NCI-H69 (cell line): Measurements from ENCODE around the gene GFY.

Experiments used
- DNase-seq: peaks from one replicate; lab custom pipeline; 2025; lab: John Stamatoyannopoulos, UW

The GFY gene

GRCh38 chr19:49428547-49429451, 3.6 kb downstream of the GFY start:
- no peak for DNase-seq

- peak; percentile 43 for DNase-seq
Observed at GRCh38 chr19:49430172-49430677, 5.0 kb downstream of the GFY start.

DNA sequence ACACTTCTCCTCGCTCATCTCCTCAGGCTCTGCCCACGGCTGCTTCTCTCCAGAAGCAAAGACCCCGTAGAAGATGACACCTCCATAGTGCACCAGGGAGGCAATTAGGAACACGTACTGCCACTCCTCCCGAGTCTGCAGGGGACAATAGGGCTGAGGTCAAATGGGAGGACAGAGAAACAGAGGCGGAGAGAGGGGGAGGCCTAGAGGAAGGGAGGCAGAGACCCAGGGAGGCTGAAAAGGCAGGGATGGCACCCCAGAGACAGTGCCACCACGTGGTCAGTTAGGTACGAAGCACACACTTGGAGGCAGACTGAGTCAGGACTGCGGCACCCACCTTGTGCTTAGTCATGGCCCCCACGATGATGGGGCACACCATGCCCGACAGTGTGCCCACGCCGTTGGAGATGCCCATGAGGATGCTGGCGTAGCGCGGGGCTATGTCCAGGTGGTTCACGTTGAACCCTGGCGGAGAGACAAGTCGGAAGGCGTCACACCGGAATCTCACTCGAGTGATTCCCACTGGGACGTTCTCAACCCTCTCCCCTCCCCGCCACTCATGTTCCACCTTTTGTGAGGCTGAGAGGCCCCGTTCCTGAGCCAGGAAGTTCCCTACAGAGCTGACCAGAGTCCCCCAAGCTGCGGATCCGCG, 5.6 kb downstream of the GFY start:
- peak; percentile 48 for DNase-seq

GRCh38 chr19:49431330-49431749, 6.2 kb downstream of the GFY start:
- no peak for DNase-seq

DNA sequence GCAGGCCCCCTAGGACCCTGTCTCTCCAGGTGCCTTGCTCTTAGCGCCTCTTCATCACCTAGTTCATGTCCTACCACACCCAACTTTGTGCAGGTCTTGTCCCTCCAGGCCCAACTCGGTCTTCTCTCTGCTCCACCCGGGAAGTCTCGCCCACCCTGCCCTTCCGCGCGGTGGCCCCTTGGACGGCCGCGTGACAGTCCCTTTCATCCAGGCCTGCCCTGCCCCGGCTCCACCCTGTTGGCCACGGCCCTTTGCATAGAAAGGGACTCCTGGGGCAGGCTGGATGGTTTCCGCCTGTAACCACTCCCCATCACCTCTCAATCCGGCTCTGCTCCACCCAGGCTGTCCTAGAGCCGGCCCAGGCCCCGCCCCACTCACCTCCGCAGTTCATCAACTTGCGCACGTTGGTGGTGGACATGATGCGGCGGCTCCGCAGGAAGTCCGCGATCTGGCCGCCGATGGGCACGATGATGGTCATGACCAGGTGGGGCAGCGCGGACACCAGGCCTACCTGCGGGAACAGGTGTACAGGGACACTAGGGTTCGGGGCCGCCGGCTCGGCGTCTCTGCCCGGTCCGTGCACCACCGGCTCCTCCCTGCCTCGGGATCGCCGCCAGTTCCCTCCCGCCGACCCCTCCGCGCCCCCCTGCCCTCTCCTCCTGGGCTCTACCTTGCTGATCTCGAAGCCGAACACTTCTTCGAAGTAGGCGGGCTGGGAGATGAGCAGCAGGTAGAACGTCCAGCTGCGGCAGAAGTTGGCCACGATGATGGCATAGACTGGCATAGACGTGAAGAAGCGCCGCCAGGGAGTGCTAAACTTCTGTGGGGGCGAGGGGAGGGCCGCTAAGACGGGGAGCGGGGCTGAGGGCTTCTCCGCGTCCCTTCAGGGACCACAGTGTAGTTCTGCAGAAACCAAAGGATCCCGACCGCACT, 7.2 kb downstream of the GFY start:
- DNase-seq = no peak

GRCh38 chr19:49433240-49433901, 8.2 kb downstream of the GFY start:
- DNase-seq = no peak

- DNase-seq = peak; percentile 27
Observed at GRCh38 chr19:49434907-49435583, 9.9 kb downstream of the GFY start.

DNA sequence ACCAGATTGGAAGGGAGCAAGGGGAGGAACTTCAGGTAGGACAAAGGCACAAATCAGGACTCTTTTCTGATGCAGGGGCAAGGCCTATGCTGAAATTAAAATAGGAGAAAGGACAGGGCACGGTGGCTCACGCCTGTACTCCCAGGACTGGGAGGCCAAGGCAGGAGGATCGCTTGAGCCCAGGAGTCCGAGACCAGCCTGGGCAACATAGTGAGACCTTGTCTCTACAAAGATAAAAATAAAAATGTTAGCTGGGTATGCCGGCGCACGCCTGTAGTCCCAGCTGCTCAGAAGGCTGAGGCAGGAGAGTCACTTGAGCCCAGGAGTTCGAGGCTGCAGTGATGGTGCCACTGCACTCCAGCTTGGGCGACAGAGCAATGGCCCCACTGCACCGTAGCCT, 10.5 kb downstream of the GFY start:
- DNase-seq = no peak

DNA sequence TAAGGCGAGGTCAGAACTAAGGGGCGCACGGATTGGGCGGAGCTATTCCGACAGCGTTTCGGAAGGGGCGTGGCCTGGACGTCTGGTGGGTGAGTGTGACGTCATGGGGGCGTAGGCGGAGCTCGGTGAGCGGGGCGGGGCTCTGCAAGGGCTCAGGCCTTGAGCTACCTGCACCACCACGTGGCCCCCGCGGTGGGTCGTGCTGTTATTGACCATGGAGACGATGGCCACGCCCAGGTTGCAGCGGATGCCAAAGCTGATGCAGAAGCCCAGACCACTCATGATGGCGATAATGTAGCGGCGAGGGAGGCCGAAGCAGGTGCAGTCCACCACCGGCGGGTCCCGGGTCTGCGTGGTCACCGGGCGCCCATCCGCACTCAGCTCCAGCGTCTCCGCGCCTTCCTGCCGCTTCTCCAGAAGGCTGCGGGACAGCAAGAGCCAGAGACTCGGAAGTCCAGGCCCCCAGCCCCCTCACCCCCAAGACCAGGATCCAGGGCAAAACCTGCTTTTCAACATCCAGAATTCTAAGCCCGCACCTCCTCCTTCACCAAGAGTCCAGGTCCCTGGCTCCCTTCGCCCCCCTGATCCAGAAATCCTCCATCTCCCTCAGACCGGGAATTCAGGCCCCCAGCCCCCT, 11.3 kb downstream of the GFY start:
- DNase-seq = peak; percentile 57

DNA sequence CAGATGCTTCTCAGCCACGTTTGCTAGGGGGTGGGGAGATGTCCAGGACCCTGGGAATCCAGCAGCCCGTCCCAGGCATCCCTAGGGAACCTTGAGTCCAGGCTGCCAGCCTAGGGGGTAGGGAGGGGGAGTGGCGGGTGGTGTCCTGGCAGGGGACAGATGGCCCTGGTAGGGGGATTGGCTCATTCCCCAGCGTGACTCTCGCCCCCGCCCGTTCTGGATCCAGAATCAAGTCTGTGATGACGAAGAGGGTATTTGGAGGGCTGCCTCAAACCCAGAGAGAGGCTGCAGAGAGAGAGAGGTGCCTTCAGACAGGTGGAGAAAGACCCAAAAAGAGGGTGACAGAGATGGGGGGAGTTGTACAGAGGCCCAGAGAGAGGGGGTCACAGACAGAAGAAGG, 12.0 kb downstream of the GFY start:
- DNase-seq = peak; percentile 26

GRCh38 chr19:49438261-49438660, 13.1 kb downstream of the GFY start:
- peak; percentile 20 for DNase-seq

DNA sequence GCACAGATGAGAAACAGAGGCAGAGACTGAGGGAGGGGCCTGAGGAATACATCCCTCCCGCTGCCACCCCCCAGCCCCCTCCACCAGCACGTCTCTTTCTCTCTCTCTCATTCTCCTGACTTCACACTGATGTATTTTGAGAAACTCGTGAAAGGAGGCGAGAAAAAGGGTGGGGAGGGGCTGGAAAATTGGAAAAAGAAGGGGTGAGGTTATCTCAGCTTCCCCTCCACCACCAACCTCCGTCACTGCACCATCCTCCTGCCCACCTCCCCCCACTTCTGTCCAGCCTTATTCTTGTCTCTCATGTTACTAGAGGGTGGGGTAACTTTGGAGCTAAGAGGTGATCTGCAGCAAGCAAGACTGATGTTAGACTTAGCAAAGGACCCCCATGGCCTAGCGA, 14.6 kb downstream of the GFY start:
- DNase-seq = no peak

DNA sequence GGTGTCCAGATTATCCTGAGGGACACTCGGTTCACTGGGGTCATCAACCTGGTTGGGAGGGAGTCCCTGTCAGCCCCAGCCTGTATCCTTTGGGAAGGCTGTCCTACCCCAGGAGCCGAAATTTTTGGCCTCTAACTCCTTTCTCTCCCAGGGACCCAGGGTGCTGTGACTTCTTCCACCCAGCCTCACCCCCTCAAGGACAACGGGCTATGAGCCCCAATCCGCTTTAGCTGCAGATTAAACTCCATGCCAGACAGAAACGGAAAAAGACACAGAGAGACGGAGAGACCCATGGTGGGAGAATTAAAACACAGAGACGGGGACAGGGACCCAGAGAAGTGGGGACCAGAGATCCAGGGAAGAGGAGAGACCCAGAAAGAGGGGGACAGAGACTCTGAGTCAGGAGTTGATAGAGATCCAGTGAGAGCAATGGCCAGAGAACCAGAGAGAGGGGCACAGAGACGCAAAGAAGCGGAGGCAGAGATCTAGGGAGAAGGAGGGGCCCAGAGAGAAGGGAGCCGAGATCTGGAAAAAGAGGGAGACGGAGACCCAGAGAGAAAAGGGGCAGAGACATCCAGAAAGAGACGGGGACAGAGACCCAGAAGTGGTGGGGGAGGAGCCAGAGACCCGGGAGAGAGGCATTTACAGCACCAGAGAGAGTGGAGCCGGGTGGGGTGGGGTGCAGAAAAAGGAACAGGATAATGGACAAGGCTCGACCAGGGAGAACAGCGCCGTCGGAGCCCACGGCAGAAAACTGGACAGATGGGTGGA, 15.4 kb downstream of the GFY start:
- DNase-seq = no peak

- DNase-seq = peak; percentile 59
Observed at GRCh38 chr19:49441210-49441959, 16.2 kb downstream of the GFY start, which contains the start of gene SLC17A7. TSS of gene SLC17A7 (minus strand) at chr19:49441527. CDS start at chr19:49441379, 148 bp downstream.

- peak; percentile 59 for DNase-seq
Observed at GRCh38 chr19:49441960-49442350, 16.8 kb downstream of the GFY start.

- DNase-seq = peak; percentile 68
Observed at GRCh38 chr19:49442354-49442753, 17.2 kb downstream of the GFY start.

- peak; percentile 93 for DNase-seq
Observed at GRCh38 chr19:49442771-49443365, 17.7 kb downstream of the GFY start.

DNA sequence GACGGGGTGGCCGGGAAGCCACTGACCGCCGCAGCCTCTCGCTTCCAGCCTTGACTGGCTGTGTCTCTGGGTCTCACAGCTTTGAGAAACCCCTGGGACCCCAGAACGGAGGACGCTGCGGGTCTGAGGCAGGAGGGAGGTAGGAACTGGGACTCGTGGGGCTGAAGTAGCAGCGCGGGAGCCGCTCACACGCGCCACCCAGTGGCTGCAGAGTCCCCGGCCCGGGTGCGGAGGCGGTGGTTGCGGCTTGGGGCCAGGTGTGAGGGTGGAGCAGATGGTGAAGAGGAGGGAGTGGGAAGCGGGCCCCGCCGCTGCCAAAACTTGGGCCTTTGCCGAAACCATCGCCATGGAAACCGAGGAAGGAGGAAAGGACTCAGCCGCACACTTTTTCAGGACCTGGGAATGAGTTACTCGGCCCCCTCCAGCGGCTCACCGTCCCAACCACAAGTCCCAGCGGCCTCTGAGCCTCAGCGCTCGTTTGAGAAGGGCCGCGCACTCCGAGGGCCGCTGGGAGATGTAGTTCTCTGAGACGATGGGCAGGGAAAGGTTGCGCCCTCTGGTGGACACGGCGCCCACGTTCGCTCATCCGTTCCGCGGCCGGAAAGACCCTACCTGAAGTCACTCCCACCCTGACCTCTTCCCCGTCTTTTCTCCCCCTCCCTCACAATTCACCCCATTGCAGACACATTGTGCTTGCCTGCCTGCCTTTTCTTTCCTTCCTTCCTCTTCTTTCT, 18.3 kb downstream of the GFY start:
- DNase-seq = peak; percentile 99
